Activated CD4-positive, alpha-beta T cell treated with anti-CD3 and anti-CD28 coated beads, Interleukin-2, amount 50 U/mL, for 1 hour (primary cell): ENCODE results near the gene TMEM219.

Source experiments
- DNase-seq: peaks from one replicate; pipeline ENCODE4 v3.0.0-alpha.2; 2020

The TMEM219 gene

DNA sequence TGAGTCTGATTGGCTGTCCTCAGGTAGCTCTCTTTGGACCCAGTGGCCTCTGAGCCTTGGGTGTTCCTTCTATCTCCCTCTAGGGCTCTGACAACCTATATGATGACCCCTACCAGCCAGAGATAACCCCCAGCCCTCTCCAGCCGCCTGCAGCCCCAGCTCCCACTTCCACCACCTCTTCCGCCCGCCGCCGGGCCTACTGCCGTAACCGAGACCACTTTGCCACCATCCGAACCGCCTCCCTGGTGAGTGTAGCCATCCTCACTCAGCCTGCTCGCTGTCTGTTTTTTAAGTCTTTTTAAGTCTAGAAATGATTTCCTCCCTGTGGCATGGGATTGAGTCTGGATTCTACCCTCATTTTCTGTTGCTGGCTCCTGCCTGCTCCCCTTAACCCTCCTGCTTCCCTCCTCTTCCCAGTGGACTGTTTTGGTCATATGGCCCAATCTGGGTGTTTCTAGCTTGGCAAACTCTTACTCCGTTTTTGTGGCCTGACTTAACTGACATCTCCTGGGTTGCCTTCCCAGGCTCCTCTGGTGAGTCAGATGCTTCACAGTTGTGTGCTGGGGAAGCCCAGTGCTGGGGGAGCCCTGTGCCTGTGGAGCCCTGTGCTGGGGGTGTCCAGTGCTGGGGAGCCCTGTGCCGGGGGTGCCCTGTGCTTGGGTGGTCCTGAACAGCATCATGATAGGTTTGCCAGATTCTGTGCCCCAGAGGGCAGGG, 21.7 kb downstream of the TMEM219 start:
- no peak for DNase-seq

DNA sequence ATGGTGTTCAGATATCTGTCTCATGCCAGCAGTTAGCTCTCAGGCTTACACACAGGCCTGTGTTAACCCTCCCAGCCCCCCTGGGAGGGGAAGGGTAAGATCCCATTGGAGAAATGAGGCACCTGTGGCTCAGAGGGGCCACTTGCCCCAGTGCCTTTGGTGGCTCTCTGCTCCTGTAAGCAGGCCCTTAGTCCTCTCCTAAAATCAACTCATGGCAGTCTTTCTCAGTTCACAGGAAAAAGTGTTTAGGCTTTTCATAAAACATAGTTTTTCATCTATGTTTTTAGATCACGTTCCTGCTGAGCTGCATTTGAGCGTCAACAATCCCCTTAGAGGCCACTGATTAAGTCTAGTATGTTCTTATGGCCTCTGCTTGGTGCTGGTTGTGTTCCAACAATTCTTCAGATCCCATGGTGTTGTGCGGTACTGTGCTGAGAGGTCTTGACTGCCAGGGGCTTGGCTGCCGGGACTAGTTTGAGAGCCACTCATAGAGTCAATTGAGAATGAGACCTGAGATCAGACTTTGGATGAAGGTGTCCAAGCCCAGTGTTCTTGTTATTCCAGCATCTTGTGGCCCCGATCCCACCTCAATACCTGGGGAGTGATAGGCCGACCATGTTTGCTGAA, 22.4 kb downstream of the TMEM219 start:
- no peak for DNase-seq

GRCh38 chr16:29984764-29985147, 22.9 kb downstream of the TMEM219 start:
- no peak for DNase-seq

DNA sequence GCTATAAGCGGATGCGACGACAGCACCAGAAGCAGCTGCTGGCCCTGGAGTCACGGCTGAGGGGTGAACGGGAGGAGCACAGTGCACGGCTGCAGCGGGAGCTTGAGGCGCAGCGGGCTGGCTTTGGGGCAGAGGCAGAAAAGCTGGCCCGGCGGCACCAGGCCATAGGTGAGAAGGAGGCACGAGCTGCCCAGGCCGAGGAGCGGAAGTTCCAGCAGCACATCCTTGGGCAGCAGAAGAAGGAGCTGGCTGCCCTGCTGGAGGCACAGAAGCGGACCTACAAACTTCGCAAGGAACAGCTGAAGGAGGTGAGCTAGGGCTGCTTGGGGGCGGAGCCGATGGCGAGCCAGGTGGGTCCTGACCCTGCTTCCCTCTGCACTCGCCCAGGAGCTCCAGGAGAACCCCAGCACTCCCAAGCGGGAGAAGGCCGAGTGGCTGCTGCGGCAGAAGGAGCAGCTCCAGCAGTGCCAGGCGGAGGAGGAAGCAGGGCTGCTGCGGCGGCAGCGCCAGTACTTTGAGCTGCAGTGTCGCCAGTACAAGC, 23.5 kb downstream of the TMEM219 start:
- DNase-seq = no peak

DNA sequence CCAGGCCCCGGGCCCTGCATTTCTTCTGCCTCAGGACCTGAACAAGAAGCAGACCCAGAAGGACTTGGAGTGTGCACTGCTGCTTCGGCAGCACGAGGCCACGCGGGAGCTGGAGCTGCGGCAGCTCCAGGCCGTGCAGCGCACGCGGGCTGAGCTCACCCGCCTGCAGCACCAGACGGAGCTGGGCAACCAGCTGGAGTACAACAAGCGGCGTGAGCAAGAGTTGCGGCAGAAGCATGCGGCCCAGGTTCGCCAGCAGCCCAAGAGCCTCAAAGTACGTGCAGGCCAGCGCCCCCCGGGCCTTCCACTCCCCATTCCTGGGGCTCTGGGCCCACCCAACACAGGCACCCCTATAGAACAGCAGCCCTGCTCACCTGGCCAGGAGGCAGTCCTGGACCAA, 24.4 kb downstream of the TMEM219 start:
- no peak for DNase-seq

DNA sequence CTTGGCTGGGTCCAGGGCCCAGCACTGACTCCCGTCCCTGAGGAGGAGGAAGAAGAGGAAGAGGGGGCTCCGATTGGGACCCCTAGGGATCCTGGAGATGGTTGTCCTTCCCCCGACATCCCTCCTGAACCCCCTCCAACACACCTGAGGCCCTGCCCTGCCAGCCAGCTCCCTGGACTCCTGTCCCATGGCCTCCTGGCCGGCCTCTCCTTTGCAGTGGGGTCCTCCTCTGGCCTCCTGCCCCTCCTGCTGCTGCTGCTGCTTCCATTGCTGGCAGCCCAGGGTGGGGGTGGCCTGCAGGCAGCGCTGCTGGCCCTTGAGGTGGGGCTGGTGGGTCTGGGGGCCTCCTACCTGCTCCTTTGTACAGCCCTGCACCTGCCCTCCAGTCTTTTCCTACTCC, 25.1 kb downstream of the TMEM219 start:
- DNase-seq = no peak

DNA sequence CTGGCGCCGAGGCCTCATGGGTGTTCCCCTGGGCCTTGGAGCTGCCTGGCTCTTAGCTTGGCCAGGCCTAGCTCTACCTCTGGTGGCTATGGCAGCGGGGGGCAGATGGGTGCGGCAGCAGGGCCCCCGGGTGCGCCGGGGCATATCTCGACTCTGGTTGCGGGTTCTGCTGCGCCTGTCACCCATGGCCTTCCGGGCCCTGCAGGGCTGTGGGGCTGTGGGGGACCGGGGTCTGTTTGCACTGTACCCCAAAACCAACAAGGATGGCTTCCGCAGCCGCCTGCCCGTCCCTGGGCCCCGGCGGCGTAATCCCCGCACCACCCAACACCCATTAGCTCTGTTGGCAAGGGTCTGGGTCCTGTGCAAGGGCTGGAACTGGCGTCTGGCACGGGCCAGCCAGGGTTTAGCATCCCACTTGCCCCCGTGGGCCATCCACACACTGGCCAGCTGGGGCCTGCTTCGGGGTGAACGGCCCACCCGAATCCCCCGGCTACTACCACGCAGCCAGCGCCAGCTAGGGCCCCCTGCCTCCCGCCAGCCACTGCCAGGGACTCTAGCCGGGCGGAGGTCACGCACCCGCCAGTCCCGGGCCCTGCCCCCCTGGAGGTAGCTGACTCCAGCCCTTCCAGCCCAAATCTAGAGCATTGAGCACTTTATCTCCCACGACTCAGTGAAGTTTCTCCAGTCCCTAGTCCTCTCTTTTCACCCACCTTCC, 25.6 kb downstream of the TMEM219 start:
- DNase-seq = no peak

- no peak for DNase-seq
Measured at GRCh38 chr16:29988346-29989075, 26.6 kb downstream of the TMEM219 start.

DNA sequence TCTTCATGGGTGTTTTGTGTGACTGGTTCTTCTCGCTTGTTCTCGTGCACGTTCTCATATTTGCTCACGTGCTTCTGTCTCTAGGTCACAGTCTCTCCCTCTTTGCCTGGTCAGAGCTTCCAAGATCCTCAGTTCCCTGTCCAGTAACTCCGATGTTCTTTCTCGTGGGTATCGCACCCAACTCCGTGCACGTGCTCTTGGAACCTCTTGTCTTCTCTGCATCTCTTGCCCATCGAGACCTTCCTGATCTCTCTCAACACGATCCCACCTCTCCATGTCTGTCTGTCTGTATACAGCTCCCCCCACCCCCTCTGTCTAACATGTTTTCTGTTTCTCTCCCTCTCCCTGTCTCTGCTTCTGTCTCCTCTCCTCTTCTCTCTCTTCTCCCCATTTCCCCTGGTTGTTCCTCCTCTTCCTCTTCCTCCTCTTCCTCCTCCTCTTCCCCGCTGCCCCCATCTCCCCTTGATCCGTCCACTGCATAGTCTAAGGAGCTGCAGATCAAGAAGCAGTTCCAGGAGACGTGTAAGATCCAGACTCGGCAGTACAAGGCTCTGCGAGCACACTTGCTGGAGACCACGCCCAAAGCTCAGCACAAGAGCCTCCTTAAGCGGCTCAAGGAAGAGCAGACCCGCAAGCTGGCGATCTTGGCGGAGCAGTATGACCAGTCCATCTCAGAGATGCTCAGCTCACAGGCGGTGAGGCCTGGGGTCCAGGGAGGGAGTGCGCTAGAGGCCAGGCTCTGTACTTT, 27.4 kb downstream of the TMEM219 start:
- no peak for DNase-seq

- DNase-seq = no peak
Measured at GRCh38 chr16:29990034-29990433, 28.2 kb downstream of the TMEM219 start.

GRCh38 chr16:29990883-29991570, 29.1 kb downstream of the TMEM219 start:
- DNase-seq = no peak

- DNase-seq = no peak
Measured at GRCh38 chr16:29991571-29991904, 29.7 kb downstream of the TMEM219 start.

DNA sequence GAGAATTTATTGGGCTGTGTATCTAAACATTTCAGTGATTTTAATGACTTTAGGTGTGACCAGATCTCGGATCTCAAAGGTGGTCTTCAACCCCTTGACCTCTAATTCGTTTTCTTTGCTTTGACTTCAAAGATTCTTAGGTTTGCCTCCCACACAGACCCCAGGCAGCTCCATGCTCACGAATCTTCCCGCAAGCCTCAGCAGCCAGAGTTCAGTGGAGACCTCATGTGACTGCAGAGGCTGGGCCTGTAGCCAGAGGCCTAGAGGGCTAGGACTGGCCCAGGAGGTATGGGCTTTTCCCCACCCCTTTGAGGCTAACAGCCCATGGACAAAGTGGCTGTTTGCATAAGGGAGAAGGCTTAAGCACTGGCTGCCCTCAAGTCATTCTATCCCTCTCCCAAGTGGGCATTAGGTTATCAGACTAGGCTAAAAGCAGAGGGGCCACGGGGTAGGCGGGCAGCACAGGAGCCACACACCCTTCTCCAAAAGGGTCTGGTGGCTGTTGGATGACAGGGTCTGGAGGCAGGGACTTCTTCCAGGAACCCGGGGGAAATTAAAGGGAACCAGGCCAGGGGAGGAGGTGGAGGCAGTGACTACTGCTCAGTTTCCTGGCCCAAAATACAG, 30.6 kb downstream of the TMEM219 start:
- DNase-seq = no peak

- no peak for DNase-seq
Measured at GRCh38 chr16:29993191-29993902, 31.5 kb downstream of the TMEM219 start.

- no peak for DNase-seq
Measured at GRCh38 chr16:29993903-29994599, 32.2 kb downstream of the TMEM219 start.

DNA sequence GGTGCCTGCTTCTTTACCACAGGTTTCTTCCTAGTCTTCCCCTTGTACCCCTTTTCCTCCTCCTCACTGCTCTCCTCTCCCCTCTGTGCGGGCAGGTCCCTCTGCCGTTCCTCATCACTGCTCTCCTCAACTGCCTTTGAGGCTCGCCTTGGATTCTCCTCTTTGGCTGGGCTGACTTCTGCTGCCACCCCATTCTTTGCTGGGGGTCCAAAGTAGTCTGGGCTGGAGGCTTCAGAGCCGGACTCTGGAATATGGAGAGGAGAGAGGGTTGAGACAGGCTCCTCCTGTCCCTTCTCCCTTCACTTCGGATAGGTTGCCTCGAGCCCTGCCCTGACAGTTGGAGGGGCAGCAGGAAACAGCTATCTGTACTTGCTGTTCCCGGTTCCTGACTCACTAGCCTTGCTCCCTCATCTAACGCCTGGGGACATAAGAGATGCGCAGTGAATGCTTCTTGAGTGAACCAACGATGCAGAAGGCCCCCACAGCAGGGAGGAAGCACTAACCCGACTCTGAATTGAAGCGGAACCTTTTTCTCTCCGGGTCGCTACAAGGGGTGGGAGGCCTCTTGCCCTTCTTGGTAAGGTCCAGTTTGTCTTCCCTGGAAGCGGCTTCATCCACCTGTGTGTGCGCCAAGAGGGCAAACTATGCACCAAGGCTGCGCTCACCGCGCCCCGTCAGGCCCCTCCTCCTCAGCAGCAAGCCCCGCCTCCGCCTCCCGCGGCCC, 32.9 kb downstream of the TMEM219 start:
- DNase-seq = no peak

DNA sequence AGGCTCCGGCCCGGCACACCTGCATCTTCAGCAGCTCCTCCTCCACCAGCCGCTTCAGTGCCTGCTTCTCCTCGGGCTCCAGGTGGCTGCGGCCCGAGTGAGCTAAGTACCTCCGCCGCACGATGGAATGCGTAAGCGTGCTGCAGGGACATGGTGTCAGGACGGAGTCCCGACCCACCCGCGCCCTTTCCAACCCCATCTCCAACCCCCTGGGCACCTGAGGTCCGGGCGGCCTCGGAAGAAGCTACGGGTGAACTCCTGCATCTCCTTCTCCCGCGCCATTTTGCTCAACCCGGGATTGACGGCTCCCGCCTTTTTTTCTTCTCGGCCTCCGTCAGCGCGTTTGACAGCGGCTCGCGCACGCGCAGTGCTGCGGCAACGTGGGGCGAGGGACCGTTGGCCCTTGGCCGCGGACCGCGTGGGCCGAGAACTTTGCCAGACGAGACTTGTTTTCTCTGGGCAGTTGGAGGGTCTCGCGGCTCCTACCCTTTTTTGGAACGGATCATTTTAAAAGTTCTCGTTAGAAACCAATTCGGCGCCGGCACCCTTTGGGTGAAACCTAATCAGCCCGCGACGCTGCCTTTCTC, 33.5 kb downstream of the TMEM219 start, which contains the start of gene HIRIP3:
Gene HIRIP3, minus strand, starts transcription at position 294 of the 587 bp plus-strand sequence. Its CDS starts 12 bp downstream, at position 282.
- DNase-seq = peak; percentile 81

- DNase-seq = peak; percentile 99
Measured at GRCh38 chr16:29995911-29996765, 34.3 kb downstream of the TMEM219 start, which contains the start of gene INO80E. Gene INO80E (plus strand): TSS chr16:29996241. CDS start chr16:29996311, 70 bp downstream.
